Astrocyte (in vitro differentiated cells and primary cell): ENCODE results near the gene PPP3CA. TPM values are rescaled to one million over a fixed set of nuclear protein-coding genes. Genes with fewer than 3 reads are reported as not detected.

ENCODE experiments used
- DNase-seq: peaks from one replicate; pipeline ENCODE4 v3.0.0-alpha.2; 2010; ENCODE audit warnings: low read depth
- FAIRE-seq: peaks from 2 replicates; lab custom pipeline; 2011; peaks lifted over from hg19 to GRCh38; lab: Jason Lieb, UNC
- H2AFZ ChIP-seq: 2 replicates; pipeline ENCODE4 v1.6.0; 2012; ENCODE audit warnings: low read depth, low read length, inconsistent platforms
- H3K27ac ChIP-seq: 2 replicates; pipeline ENCODE4 v1.5.1; 2011; ENCODE audit warnings: low read depth, low read length, inconsistent platforms
- H3K27me3 ChIP-seq: 2 replicates; pipeline ENCODE4 v1.6.0; 2011; ENCODE audit warnings: low read length, inconsistent platforms; ENCODE audit not compliant: insufficient read depth
- H3K36me3 ChIP-seq: 2 replicates; pipeline ENCODE4 v1.5.1; 2011; ENCODE audit warnings: low read length, inconsistent platforms; ENCODE audit not compliant: insufficient read depth
- H3K4me1 ChIP-seq: 2 replicates; pipeline ENCODE4 v1.5.1; 2011; ENCODE audit warnings: low read length, inconsistent platforms; ENCODE audit not compliant: insufficient read depth
- H3K4me2 ChIP-seq: 2 replicates; pipeline ENCODE4 v1.6.0; 2012; ENCODE audit warnings: low read length, inconsistent platforms
- H3K4me3 ChIP-seq: 2 replicates; pipeline ENCODE4 v1.5.1; 2011; ENCODE audit warnings: low read depth, mild to moderate bottlenecking, low read length, inconsistent platforms; ENCODE audit not compliant: insufficient read depth
- H3K79me2 ChIP-seq: 2 replicates; pipeline ENCODE4 v1.6.0; 2012; ENCODE audit warnings: mild to moderate bottlenecking, low read length, inconsistent platforms; ENCODE audit not compliant: insufficient read depth
- H3K9ac ChIP-seq: 2 replicates; pipeline ENCODE4 v1.6.0; 2012; ENCODE audit warnings: mild to moderate bottlenecking, low read length, inconsistent platforms
- H3K9me3 ChIP-seq: 2 replicates; pipeline ENCODE4 v1.5.1; 2012; ENCODE audit warnings: low read depth, mild to moderate bottlenecking, low read length, inconsistent platforms; ENCODE audit not compliant: insufficient read depth
- H4K20me1 ChIP-seq: 2 replicates; pipeline ENCODE4 v1.6.0; 2012; ENCODE audit warnings: low read length, inconsistent platforms; ENCODE audit not compliant: insufficient read depth
- H3K27ac Mint-ChIP-seq: one replicate; pipeline ENCODE4 v1.8.0; 2021; ENCODE audit warnings: mild to moderate bottlenecking, mixed read lengths; ENCODE audit not compliant: unreplicated experiment
- H3K27me3 Mint-ChIP-seq: one replicate; pipeline ENCODE4 v1.8.0; 2021; ENCODE audit warnings: low read depth, mixed read lengths; ENCODE audit not compliant: unreplicated experiment
- H3K36me3 Mint-ChIP-seq: one replicate; pipeline ENCODE4 v1.8.0; 2021; ENCODE audit warnings: low read depth, mixed read lengths; ENCODE audit not compliant: unreplicated experiment
- H3K4me1 Mint-ChIP-seq: one replicate; pipeline ENCODE4 v1.8.0; 2021; ENCODE audit warnings: low read depth, mixed read lengths; ENCODE audit not compliant: unreplicated experiment
- H3K4me3 Mint-ChIP-seq: one replicate; pipeline ENCODE4 v1.8.0; 2021; ENCODE audit warnings: mild to moderate bottlenecking, moderate library complexity, mixed read lengths; ENCODE audit not compliant: unreplicated experiment
- H3K9me3 Mint-ChIP-seq: one replicate; pipeline ENCODE4 v1.8.0; 2021; ENCODE audit warnings: mild to moderate bottlenecking, mixed read lengths; ENCODE audit not compliant: unreplicated experiment
- EZH2 ChIP-seq: IDR thresholded peaks from 2 replicates; pipeline ENCODE4 v1.6.1; 2012; ENCODE audit warnings: mild to moderate bottlenecking, low read length, inconsistent platforms; ENCODE audit not compliant: insufficient read depth
- total RNA-seq: library from RNA; stranded (reverse); gene quantifications from 2 replicates; pipeline ENCODE4 v1.2.1, GENCODE V29; 2021
- TF ChIP-seq, protein P1 (sequence below): IDR thresholded peaks from 2 replicates; pipeline ENCODE4 v1.5.1; 2011; ENCODE audit warnings: low read depth, mild to moderate bottlenecking, inconsistent platforms, low read length, moderate library complexity; ENCODE audit not compliant: insufficient read depth

PPP3CA gene
- total RNA-seq, 1 donor from 2014 or later = 101 TPM

DNA sequence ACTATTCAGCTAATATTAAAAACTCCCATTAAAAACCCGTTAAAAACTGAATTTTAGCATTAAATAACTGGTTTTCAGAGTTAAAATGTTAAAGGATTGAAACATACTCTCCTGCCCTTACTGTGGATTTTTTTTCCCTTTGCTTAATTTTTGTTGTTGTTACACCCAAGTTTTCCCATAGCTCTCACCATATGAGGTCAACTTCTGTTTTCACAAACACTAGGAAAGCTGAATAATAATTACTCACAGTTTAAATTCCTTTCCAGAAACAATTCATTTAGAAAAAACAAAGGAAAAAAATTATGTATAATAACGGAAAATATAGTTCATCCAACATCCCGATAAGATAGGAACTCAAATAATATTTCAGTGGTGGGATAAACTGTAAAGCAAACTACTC is 129.0 kb downstream of the PPP3CA start:
- peaks cover 3% of the 10 kb centered on the region for H3K4me1 ChIP-seq
- H3K27me3 Mint-ChIP-seq = no peaks in the 10 kb centered on the region
- H3K9me3 ChIP-seq = no peaks in the 10 kb centered on the region
- H4K20me1 ChIP-seq = peaks cover 25% of the 10 kb centered on the region
- H3K27ac Mint-ChIP-seq = no peak overlapping the region
- H3K27me3 ChIP-seq = no peaks in the 10 kb centered on the region
- H3K4me2 ChIP-seq = peak overlapping the region; percentile 11
- FAIRE-seq = peak; percentile 17
- no peak overlapping the region for H3K4me3 Mint-ChIP-seq
- H3K36me3 ChIP-seq = no peaks in the 10 kb centered on the region
- peaks cover 70% of the 10 kb centered on the region for H3K79me2 ChIP-seq
- no peaks in the 10 kb centered on the region for H3K36me3 Mint-ChIP-seq
- no peak for TF ChIP-seq EZH2
- TF ChIP-seq, protein P1, sequence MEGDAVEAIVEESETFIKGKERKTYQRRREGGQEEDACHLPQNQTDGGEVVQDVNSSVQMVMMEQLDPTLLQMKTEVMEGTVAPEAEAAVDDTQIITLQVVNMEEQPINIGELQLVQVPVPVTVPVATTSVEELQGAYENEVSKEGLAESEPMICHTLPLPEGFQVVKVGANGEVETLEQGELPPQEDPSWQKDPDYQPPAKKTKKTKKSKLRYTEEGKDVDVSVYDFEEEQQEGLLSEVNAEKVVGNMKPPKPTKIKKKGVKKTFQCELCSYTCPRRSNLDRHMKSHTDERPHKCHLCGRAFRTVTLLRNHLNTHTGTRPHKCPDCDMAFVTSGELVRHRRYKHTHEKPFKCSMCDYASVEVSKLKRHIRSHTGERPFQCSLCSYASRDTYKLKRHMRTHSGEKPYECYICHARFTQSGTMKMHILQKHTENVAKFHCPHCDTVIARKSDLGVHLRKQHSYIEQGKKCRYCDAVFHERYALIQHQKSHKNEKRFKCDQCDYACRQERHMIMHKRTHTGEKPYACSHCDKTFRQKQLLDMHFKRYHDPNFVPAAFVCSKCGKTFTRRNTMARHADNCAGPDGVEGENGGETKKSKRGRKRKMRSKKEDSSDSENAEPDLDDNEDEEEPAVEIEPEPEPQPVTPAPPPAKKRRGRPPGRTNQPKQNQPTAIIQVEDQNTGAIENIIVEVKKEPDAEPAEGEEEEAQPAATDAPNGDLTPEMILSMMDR = no peak
- H3K9ac ChIP-seq = no peak overlapping the region
- no peaks in the 10 kb centered on the region for H3K9me3 Mint-ChIP-seq
- peak overlapping the region; percentile 47 for H3K27ac ChIP-seq
- peaks cover 34% of the 10 kb centered on the region for H3K4me1 Mint-ChIP-seq
- H2AFZ ChIP-seq = no peak overlapping the region
- DNase-seq = no peak
- H3K4me3 ChIP-seq = no peak overlapping the region

GRCh38 chr4:101217353-101218031 is 129.8 kb downstream of the PPP3CA start:
- no peaks in the 10 kb centered on the region for H3K27me3 Mint-ChIP-seq
- Histone ChIP-seq H3K9me3 (no peaks in the 10 kb centered on the region), H3K4me3 (no peak overlapping the region), H3K27me3 (no peaks in the 10 kb centered on the region), H3K27ac (peak overlapping the region; percentile 47), H3K4me2 (peak overlapping the region; percentile 11), H3K79me2 (peaks cover 66% of the 10 kb centered on the region), H2AFZ (no peak overlapping the region), H3K4me1 (peaks cover 3% of the 10 kb centered on the region), H3K36me3 (no peaks in the 10 kb centered on the region), H3K9ac (no peak overlapping the region), H4K20me1 (peaks cover 23% of the 10 kb centered on the region)
- no peak for DNase-seq
- peak overlapping the region; percentile 30 for H3K4me3 Mint-ChIP-seq
- peak overlapping the region; percentile 55 for H3K27ac Mint-ChIP-seq
- FAIRE-seq = peak; percentile 26
- peaks cover 28% of the 10 kb centered on the region for H3K4me1 Mint-ChIP-seq
- H3K9me3 Mint-ChIP-seq = no peaks in the 10 kb centered on the region
- TF ChIP-seq EZH2 = no peak
- TF ChIP-seq, protein P1 = no peak
- no peaks in the 10 kb centered on the region for H3K36me3 Mint-ChIP-seq

- no peak overlapping the region for H3K4me3 ChIP-seq
- H3K27me3 ChIP-seq = no peaks in the 10 kb centered on the region
- H3K4me3 Mint-ChIP-seq = no peak overlapping the region
- H2AFZ ChIP-seq = no peak overlapping the region
- no peaks in the 10 kb centered on the region for H3K9me3 ChIP-seq
- no peaks in the 10 kb centered on the region for H3K9me3 Mint-ChIP-seq
- H4K20me1 ChIP-seq = peaks cover 26% of the 10 kb centered on the region
- no peak overlapping the region for H3K9ac ChIP-seq
- H3K79me2 ChIP-seq = peaks cover 78% of the 10 kb centered on the region
- TF ChIP-seq, protein P1 = no peak
- no peak for TF ChIP-seq EZH2
- H3K27me3 Mint-ChIP-seq = no peaks in the 10 kb centered on the region
- H3K36me3 ChIP-seq = no peaks in the 10 kb centered on the region
- peak overlapping the region; percentile 7 for H3K27ac ChIP-seq
- H3K4me1 Mint-ChIP-seq = peaks cover 11% of the 10 kb centered on the region
- H3K4me2 ChIP-seq = peak overlapping the region; percentile 5
- H3K4me1 ChIP-seq = peaks cover 5% of the 10 kb centered on the region
- no peaks in the 10 kb centered on the region for H3K36me3 Mint-ChIP-seq
- H3K27ac Mint-ChIP-seq = peak overlapping the region; percentile 28
- FAIRE-seq (no peak), DNase-seq (peak; percentile 80)
These were observed 136.2 kb downstream of the PPP3CA start for GRCh38 chr4:101211146-101211553.
